AG09319 (cell line): Measurements from ENCODE around the gene SYNJ2BP.

Experiments
- DNase-seq: peaks from one replicate; pipeline ENCODE4 v3.0.0-alpha.2; 2010; ENCODE audit warnings: low read depth; ENCODE audit errors: extremely low read depth
- TF ChIP-seq, protein P1 (sequence below): IDR thresholded peaks from 2 replicates; pipeline ENCODE4 v1.5.1; 2011; ENCODE audit warnings: low read depth, mild to moderate bottlenecking, inconsistent platforms, low read length, moderate library complexity

The SYNJ2BP gene

DNA sequence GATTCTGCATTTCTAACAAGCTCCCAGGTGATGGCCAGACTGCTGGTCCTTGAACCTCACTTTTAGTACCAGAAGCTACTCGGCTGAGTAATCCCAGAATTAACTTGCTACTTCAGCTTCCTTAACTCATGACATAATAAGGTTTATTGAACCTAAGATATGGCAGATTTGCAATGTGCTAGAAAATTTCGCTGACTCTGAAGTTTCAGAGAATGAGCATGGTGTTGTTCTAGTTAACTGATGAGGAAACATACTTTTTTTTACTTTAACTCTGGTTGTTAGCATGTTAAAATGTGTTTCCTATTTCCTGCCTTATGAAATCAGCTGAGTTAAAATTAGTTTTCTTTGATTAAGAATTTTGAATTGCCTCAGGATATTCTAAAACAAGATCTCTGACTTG, 34.4 kb downstream of the SYNJ2BP start:
- TF ChIP-seq, protein P1, sequence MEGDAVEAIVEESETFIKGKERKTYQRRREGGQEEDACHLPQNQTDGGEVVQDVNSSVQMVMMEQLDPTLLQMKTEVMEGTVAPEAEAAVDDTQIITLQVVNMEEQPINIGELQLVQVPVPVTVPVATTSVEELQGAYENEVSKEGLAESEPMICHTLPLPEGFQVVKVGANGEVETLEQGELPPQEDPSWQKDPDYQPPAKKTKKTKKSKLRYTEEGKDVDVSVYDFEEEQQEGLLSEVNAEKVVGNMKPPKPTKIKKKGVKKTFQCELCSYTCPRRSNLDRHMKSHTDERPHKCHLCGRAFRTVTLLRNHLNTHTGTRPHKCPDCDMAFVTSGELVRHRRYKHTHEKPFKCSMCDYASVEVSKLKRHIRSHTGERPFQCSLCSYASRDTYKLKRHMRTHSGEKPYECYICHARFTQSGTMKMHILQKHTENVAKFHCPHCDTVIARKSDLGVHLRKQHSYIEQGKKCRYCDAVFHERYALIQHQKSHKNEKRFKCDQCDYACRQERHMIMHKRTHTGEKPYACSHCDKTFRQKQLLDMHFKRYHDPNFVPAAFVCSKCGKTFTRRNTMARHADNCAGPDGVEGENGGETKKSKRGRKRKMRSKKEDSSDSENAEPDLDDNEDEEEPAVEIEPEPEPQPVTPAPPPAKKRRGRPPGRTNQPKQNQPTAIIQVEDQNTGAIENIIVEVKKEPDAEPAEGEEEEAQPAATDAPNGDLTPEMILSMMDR: no peak
- DNase-seq: no peak

DNA sequence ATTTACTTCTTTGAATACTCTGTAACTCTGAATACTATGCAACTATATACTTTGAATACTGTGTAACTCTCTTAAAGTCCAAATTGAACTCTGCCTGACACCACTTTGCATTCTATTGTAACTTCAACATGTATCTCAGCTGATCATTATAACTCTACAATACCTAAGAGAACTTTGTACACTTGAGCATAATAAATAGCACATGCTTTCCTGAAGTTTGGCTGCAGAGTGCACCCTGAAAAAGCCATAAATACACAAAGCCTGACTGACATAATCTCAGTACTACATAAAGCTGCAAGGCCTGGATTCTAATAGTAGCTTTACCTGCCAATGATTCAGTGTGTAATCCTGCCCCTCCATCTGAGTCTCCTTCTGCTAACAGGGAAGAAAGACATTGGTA, 36.1 kb downstream of the SYNJ2BP start:
- DNase-seq: no peak
- TF ChIP-seq, protein P1: no peak

DNA sequence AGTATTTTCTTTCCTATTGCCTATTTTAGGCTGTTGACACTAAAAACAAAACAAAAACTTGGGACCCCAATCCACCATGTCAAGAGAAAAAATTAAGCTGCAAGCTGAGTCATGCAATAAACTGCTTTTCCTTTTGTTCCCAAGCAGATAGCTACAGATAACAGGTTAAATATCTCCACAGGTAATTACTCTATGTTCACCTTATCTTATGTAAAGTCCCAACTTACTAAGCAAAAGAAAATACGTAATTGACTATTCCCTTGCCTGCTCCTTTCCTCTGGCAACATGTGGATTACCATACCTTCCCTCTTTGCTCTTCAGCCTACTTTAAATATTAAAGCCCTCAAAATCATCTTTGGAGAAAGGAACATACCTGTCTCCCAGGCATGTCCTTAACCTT, 38.2 kb downstream of the SYNJ2BP start:
- no peak for DNase-seq
- TF ChIP-seq, protein P1: no peak
